ENCODE data around the gene GOLGA8A. TPM values are rescaled to one million over a fixed set of nuclear protein-coding genes. Genes with fewer than 3 reads are reported as not detected.
"Not testable (repeated sequence)": the region's sequence is repeated elsewhere in the genome, so short reads cannot be mapped to it uniquely, and the experiment has no call there.

Gene GOLGA8A
- total and polyA plus RNA-seq, 4 donors: 7.8 to 87.2 (median 47.6) TPM

GRCh38 chr15:34435658-34436057 is 1.9 kb downstream of the GOLGA8A start:
- H3K4me1 ChIP-seq (ENCODE audit: control insufficient read depth in 5 of 5, insufficient read depth in 5 of 5, low read length in 5 of 5): peaks cover 0 to 10% (median 0%) of the 10 kb centered on the region in 5 donors
- no peak overlapping the region for H3K9ac ChIP-seq (ENCODE audit: insufficient read depth in 1 of 2, low read length in 2 of 2)
- 71 to 92% methylated on average over 9 to 11 of the region's 11 CpGs for WGBS, 2 donors
- no peak for TF ChIP-seq CTCF (IDR thresholded peaks at IDR 0.05; ENCODE audit: control extremely low read depth, extremely low read depth)
- no peak for ATAC-seq (ENCODE audit: insufficient read depth, low FRiP score)
- peaks cover 0 to 8% (median 0%) of the 10 kb centered on the region in 4 donors for H3K36me3 ChIP-seq (ENCODE audit: control insufficient read depth in 4 of 4, insufficient read depth in 4 of 4, low read length in 4 of 4)
- no peak overlapping the region for H3K4me3 ChIP-seq
- no peaks in the 10 kb centered on the region for H3K9me3 ChIP-seq (ENCODE audit: control insufficient read depth in 4 of 4, insufficient read depth in 3 of 4, low read length in 3 of 4)
- DNase-seq: no peak
- peaks cover 0 to 6% (median 2%) of the 10 kb centered on the region in 3 donors for H3K27me3 ChIP-seq (ENCODE audit: control insufficient read depth in 3 of 3, insufficient read depth in 3 of 3, low read length in 2 of 3)
- no peak overlapping the region for H3K27ac ChIP-seq (ENCODE audit: low read depth in 1 of 2, low read length in 1 of 2)

GRCh38 chr15:34434627-34435305 is 2.8 kb downstream of the GOLGA8A start:
- Histone ChIP-seq H3K9me3 (ENCODE audit: control insufficient read depth in 4 of 4, insufficient read depth in 3 of 4, low read length in 3 of 4) (no peaks in the 10 kb centered on the region), H3K4me3 (no peak overlapping the region), H3K27me3 (ENCODE audit: control insufficient read depth in 3 of 3, insufficient read depth in 3 of 3, low read length in 2 of 3) (peaks cover 0 to 4% (median 2%) of the 10 kb centered on the region in 3 donors), H3K9ac (ENCODE audit: insufficient read depth in 1 of 2, low read length in 2 of 2) (no peak overlapping the region), H3K27ac (ENCODE audit: low read depth in 1 of 2, low read length in 1 of 2) (no peak overlapping the region), H3K36me3 (ENCODE audit: control insufficient read depth in 4 of 4, insufficient read depth in 4 of 4, low read length in 4 of 4) (peaks cover 0 to 10% (median 0%) of the 10 kb centered on the region in 4 donors), H3K4me1 (ENCODE audit: control insufficient read depth in 5 of 5, insufficient read depth in 5 of 5, low read length in 5 of 5) (peaks cover 0 to 10% (median 0%) of the 10 kb centered on the region in 5 donors)
- ATAC-seq (ENCODE audit: insufficient read depth, low FRiP score) (no peak), DNase-seq (no peak)
- WGBS, 2 donors: 81 to 86% methylated on average over 20 of the region's 20 CpGs
- no peak for TF ChIP-seq CTCF (IDR thresholded peaks at IDR 0.05; ENCODE audit: control extremely low read depth, extremely low read depth)

GRCh38 chr15:34433956-34434626 is 3.5 kb downstream of the GOLGA8A start:
- not testable (repeated sequence) for H3K9ac ChIP-seq (ENCODE audit: insufficient read depth in 1 of 2, low read length in 2 of 2); H3K4me3 ChIP-seq; ATAC-seq (ENCODE audit: insufficient read depth, low FRiP score); H3K27me3 ChIP-seq (ENCODE audit: control insufficient read depth in 3 of 3, insufficient read depth in 3 of 3, low read length in 2 of 3); H3K27ac ChIP-seq (ENCODE audit: low read depth in 1 of 2, low read length in 1 of 2); H3K9me3 ChIP-seq (ENCODE audit: control insufficient read depth in 4 of 4, insufficient read depth in 3 of 4, low read length in 3 of 4); DNase-seq
- peaks cover 0 to 10% (median 0%) of the 10 kb centered on the region in 5 donors for H3K4me1 ChIP-seq (ENCODE audit: control insufficient read depth in 5 of 5, insufficient read depth in 5 of 5, low read length in 5 of 5)
- peaks cover 0 to 12% (median 0%) of the 10 kb centered on the region in 4 donors for H3K36me3 ChIP-seq (ENCODE audit: control insufficient read depth in 4 of 4, insufficient read depth in 4 of 4, low read length in 4 of 4)
- 74 to 89% methylated on average over 6 to 9 of the region's 11 CpGs for WGBS, 2 donors

- peaks cover 0 to 12% (median 0%) of the 10 kb centered on the region in 4 donors for H3K36me3 ChIP-seq (ENCODE audit: control insufficient read depth in 4 of 4, insufficient read depth in 4 of 4, low read length in 4 of 4)
- H3K27me3 ChIP-seq (ENCODE audit: control insufficient read depth in 3 of 3, insufficient read depth in 3 of 3, low read length in 2 of 3); H3K4me3 ChIP-seq; H3K9me3 ChIP-seq (ENCODE audit: control insufficient read depth in 4 of 4, insufficient read depth in 3 of 4, low read length in 3 of 4); DNase-seq; H3K4me1 ChIP-seq (ENCODE audit: control insufficient read depth in 5 of 5, insufficient read depth in 5 of 5, low read length in 5 of 5); ATAC-seq (ENCODE audit: insufficient read depth, low FRiP score); H3K27ac ChIP-seq (ENCODE audit: low read depth in 1 of 2, low read length in 1 of 2); H3K9ac ChIP-seq (ENCODE audit: insufficient read depth in 1 of 2, low read length in 2 of 2): not testable (repeated sequence)
- WGBS, 2 donors: 82 to 84% methylated on average over 7 to 8 of the region's 8 CpGs
Measured at GRCh38 chr15:34430642-34431041, 7.0 kb downstream of the GOLGA8A start.

GRCh38 chr15:34423425-34424090 is 14.1 kb downstream of the GOLGA8A start:
- not testable (repeated sequence) for DNase-seq

GRCh38 chr15:34420953-34421352 is 16.7 kb downstream of the GOLGA8A start:
- not testable (repeated sequence) for ATAC-seq (ENCODE audit: insufficient read depth, low FRiP score); H3K4me1 ChIP-seq (ENCODE audit: control insufficient read depth in 5 of 5, insufficient read depth in 5 of 5, low read length in 5 of 5)
- WGBS, 2 donors: 100% methylated on average over 3 of the region's 11 CpGs; no CpG with 5 or more reads in 1 of the 2 donors

More at GRCh38 chr15:34423425-34424090, 14.1 kb downstream of the GOLGA8A start:
- not testable (repeated sequence) for H3K27ac ChIP-seq (ENCODE audit: low read depth in 1 of 2, low read length in 1 of 2); H3K9ac ChIP-seq (ENCODE audit: insufficient read depth in 1 of 2, low read length in 2 of 2); H3K4me1 ChIP-seq (ENCODE audit: control insufficient read depth in 5 of 5, insufficient read depth in 5 of 5, low read length in 5 of 5); H3K9me3 ChIP-seq (ENCODE audit: control insufficient read depth in 4 of 4, insufficient read depth in 3 of 4, low read length in 3 of 4); ATAC-seq (ENCODE audit: insufficient read depth, low FRiP score); H3K27me3 ChIP-seq (ENCODE audit: control insufficient read depth in 3 of 3, insufficient read depth in 3 of 3, low read length in 2 of 3); H3K36me3 ChIP-seq (ENCODE audit: control insufficient read depth in 4 of 4, insufficient read depth in 4 of 4, low read length in 4 of 4); H3K4me3 ChIP-seq
- 70 to 71% methylated on average over 4 to 6 of the region's 6 CpGs for WGBS, 2 donors

More at GRCh38 chr15:34420953-34421352, 16.7 kb downstream of the GOLGA8A start:
- H3K9me3 ChIP-seq (ENCODE audit: control insufficient read depth in 4 of 4, insufficient read depth in 3 of 4, low read length in 3 of 4); H3K9ac ChIP-seq (ENCODE audit: insufficient read depth in 1 of 2, low read length in 2 of 2); H3K27me3 ChIP-seq (ENCODE audit: control insufficient read depth in 3 of 3, insufficient read depth in 3 of 3, low read length in 2 of 3); H3K4me3 ChIP-seq; H3K36me3 ChIP-seq (ENCODE audit: control insufficient read depth in 4 of 4, insufficient read depth in 4 of 4, low read length in 4 of 4); H3K27ac ChIP-seq (ENCODE audit: low read depth in 1 of 2, low read length in 1 of 2); DNase-seq: not testable (repeated sequence)

Measured in lung (tissue), 12 donors.